Measurements from ENCODE around the gene POLE2. TPM values are rescaled to one million over a fixed set of nuclear protein-coding genes. Genes with fewer than 3 reads are reported as not detected.

POLE2 gene
- total and polyA plus RNA-seq, 2 experiments from 2014 or later: 41.9 to 53.3 TPM

GRCh38 chr14:49653508-49653907, 34.5 kb downstream of the POLE2 start (continued):
- no peak for TF ChIP-seq REST (IDR thresholded peaks at IDR 0.05; ENCODE audit: unreplicated experiment)
- TF ChIP-seq EZH2 (IDR thresholded peaks at IDR 0.05; ENCODE audit: low read depth, unreplicated experiment): no peak
- no peak for TF ChIP-seq STAT1 (IDR thresholded peaks at IDR 0.05; ENCODE audit: unreplicated experiment)

GRCh38 chr14:49642163-49642562, 45.9 kb downstream of the POLE2 start:
- peaks cover 48% of the 10 kb centered on the region for H3K79me2 ChIP-seq (replicated peaks; ENCODE audit: insufficient read depth)
- TF ChIP-seq ETS1 (IDR thresholded peaks at IDR 0.05) (no peak), ZNF331 (CRISPR knock-in tag; IDR thresholded peaks at IDR 0.05; ENCODE audit: low read depth) (no peak), POLR2AphosphoS5 (IDR thresholded peaks at IDR 0.05; ENCODE audit: low read depth) (no peak), CTCF (conservative IDR thresholded peaks at IDR 0.05; ENCODE audit: low read depth in 2 of 2) (no peak), EZH2phosphoT487 (IDR thresholded peaks at IDR 0.05; ENCODE audit: unreplicated experiment) (no peak), STAT1 (IDR thresholded peaks at IDR 0.05; ENCODE audit: unreplicated experiment) (no peak), ZNF462 (CRISPR knock-in tag; IDR thresholded peaks at IDR 0.05) (no peak)
- no peaks in the 10 kb centered on the region for H3K9me2 ChIP-seq (ENCODE audit: insufficient read depth)
- H3K4me3 ChIP-seq: no peak overlapping the region
- Mint-ChIP-seq H3K4me1 (peaks cover 19% of the 10 kb centered on the region), H3K27me3 (ENCODE audit: insufficient read depth, low read depth, poor library complexity) (no peaks in the 10 kb centered on the region), H3K9me3 (no peaks in the 10 kb centered on the region), H3K36me3 (ENCODE audit: low read depth) (peaks cover 52% of the 10 kb centered on the region), H3K4me3 (no peak overlapping the region), H3K27ac (no peak overlapping the region)
- 0 out of 2 replicates have a peak overlapping the region, but pooled peaks have one; percentile 78 for H3K27ac ChIP-seq (ENCODE audit: low read depth)
- H3K4me1 ChIP-seq (ENCODE audit: insufficient read depth): no peaks in the 10 kb centered on the region; the same call in 1 of the 2 replicates
- no peaks in the 10 kb centered on the region for H3K27me3 ChIP-seq (ENCODE audit: insufficient read depth)
- H3K36me3 ChIP-seq (ENCODE audit: insufficient read depth): peaks cover 5% of the 10 kb centered on the region; the same call in 1 of the 2 replicates
- DNase-seq (ENCODE audit: low spot score): no peak
- ATAC-seq: no peak
- H3F3A ChIP-seq (replicated peaks; ENCODE audit: low read depth): 0 out of 2 replicates have a peak, but pooled peaks cover 2% of the 10 kb centered on the region
- H3K4me2 ChIP-seq: no peak overlapping the region
- no peak overlapping the region for H2AFZ ChIP-seq
- peaks cover 33% of the 10 kb centered on the region for H4K20me1 ChIP-seq (replicated peaks; ENCODE audit: insufficient read depth)

All from GM23338 (cell line).